GM19324 (cell line): ENCODE measurements around the gene SFRP5.

Source experiments
- ATAC-seq: cut with Tn5 transposase; IDR thresholded peaks from one replicate; pipeline ENCODE4 v1.9.1; 2021; ENCODE audit warnings: mild to moderate bottlenecking, moderate library complexity; ENCODE audit not compliant: unreplicated experiment, low FRiP score

Gene SFRP5

DNA sequence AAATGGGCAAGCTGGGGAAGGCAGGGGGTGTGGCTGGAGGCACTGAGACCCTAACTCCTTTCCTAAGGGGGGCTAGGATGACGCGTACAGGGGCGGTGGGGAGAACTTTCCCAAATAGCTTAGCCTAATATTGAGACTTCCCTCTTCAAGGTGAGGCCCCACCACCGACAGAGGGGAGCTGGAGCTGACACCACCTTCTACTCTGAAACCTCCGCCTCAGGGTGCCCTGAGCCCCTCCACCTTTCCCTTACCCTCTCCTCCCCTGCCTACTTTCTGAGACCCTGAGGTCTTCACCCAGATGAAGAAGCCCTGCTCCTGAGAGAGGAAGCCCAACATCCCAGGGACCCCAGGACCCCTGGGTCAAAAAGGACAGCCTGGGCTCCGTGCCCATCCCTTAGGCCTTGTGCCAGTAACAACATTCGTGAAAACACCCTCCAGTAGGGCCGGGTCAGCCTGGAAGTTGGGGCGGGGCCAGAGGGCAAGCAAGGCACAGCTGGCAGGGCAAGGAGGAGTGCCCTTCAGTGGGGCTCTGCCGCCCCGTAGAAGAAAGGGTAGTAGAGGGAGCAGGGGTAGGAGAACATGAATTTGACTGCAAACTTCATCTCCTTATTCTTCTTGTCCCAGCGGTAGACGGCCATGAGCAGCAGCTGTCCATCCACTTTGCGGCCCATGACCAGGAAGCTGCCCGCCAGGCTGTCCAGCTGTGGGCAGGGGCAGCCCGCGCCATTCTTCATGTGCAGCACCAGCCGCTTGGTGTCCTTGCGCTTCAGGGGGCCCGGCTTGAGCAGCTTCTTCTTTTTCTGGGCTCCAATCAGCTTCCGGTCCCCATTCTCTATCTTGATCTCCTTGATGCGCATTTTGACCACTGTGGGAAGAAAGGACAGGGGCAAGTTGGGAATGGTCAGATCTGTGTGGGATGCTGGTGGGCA lies 4.5 kb downstream of the SFRP5 start:
- ATAC-seq, result no peak

DNA sequence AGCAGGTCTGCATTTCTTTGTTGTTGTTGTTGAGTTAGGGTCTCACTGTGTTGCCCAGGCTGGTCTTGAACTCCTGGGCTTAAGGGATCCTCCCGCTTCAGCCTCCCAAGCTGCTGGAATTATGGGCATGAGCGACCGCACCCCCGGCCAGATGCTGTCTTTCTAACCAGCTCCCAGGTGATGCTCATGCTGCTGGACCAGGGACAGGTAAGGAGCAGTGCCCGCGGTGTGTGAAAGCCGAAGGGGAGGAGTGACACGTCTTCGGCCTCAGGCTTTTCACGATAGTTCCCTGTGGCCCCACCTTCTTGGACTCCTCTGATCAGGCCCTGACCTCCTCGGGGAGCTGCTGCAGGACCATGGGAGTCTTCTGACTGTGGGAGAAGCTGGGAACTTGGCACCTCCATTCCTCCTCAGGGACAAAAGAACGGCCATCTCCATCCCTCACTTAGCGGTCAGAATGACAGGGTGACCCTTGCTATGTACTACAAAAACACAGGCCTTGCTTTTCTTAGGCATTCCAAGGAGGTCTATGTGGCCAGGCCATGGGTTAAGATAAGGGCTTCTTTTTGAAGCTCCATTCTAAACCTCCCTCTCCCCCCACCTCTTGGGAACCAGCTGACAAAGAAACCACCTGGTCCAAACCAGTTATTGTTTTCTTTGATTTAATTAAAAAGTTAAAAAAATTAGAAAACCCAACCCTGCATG lies 5.5 kb downstream of the SFRP5 start:
- no peak for ATAC-seq

DNA sequence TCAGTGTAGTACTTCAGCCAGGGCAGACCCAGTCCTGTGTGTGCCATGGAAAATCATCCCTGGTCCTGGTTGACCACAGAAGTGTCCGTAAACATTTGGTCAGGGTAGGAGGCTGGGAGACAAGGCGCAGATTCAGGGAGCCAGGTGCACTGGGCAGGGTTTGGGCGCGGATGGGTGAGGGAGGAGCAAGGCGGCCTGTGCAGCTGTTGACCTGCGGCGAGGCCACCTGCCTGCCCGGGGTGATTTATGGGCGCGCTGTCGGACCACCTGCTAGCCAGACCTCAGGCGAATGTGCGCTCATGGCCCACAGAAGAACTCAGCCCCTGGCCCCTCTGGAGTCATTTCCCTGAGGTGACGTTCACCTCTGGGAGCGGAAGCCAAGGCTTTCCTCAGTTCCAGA lies 6.6 kb downstream of the SFRP5 start:
- ATAC-seq, result no peak

DNA sequence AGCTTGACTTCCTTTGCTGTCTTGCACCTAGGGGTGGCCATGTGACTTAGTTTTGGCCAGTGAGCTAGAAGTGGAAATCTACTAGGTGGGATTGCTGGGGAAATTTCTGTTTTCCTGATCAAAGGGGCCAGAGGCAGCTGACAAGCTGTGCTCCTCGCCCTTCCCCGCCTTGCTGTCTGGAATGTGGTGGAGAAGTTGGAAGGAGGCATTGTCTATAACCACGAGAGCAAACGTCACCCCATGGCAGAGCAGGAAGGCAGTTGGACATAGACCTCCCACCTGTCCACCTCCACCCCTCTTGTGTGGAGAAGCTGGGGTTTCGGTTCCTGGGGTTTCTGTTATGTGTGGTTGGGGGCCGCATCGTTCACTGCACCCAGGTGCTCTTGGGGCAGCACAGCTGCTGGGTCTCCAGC lies 7.3 kb downstream of the SFRP5 start:
- no peak for ATAC-seq

DNA sequence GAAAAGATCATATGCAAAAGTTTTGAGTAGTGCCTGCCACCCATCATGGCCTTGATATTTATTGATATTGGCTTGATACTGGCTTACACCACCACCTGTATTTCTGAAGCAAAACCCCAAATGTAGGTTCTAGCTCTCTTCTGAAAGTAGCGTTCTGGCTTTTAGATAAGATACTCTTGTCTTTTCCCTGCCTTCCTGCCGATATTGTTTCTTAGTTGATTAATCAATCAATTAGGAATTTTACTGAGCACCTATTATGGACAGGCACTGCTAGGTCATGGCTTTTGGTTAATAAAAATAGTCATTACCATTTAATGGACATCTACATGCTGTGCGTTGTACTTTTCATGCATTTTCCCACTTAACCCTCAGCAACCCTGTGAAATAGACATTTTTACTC lies 7.9 kb downstream of the SFRP5 start:
- ATAC-seq, result no peak

DNA sequence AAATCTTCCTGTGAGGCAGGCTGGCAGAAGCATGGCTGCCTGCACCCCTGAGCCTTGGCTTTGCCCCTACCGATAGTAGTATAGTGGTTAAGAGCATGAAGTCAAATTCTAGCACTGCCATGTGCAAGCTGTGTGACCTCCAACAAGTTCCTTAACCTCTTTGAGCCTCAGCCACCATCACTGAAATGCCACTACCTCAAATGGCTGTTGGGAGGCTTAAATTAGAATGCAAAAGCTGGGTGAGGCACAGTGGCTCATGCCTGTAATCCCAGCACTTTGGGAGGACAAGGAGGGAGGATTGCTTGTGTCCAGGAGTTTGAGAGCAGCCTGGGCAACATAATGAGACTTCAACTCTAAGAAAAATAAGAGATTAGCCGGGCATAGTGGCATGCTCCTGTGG lies 8.4 kb downstream of the SFRP5 start:
- no peak for ATAC-seq

DNA sequence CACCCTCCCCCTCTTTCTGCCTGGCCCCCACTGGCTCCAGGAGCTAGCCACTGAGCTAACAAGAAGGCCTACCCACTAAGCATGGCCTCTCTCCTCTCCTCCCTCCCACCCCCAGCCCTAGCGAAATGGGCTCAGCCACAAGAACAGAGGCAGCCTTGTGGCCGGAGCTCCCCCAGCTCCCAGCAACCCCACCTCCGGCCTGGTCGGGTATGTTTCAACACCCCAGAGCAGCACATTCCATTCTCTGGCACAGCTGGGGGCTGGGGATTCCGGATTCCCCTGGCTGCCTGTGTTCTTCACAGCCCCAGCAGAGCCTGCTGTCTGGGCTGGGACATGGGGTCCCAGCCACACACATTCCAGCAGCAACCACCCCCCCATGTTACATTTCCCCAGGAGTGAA lies 9.0 kb downstream of the SFRP5 start:
- no peak for ATAC-seq

DNA sequence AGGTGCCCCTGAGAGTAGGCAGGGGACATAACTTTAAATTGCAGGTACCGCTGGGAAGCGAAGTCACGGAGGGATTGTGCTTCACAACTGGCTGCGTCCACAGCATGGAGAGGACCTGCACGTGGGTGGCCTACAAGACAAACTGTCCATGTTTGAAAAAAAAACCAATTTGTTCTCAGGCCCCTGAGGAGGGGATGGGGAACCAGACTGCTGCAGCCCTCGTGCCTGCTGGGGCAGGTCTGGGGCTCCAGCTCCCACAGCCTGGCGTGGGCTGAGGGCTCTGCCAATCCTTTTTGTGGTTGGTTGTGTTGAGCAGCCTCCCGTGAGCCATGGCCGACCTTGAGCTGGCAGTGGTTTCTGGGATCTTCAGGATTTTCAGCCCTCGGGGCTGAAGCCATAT lies 9.7 kb downstream of the SFRP5 start:
- ATAC-seq, result no peak

DNA sequence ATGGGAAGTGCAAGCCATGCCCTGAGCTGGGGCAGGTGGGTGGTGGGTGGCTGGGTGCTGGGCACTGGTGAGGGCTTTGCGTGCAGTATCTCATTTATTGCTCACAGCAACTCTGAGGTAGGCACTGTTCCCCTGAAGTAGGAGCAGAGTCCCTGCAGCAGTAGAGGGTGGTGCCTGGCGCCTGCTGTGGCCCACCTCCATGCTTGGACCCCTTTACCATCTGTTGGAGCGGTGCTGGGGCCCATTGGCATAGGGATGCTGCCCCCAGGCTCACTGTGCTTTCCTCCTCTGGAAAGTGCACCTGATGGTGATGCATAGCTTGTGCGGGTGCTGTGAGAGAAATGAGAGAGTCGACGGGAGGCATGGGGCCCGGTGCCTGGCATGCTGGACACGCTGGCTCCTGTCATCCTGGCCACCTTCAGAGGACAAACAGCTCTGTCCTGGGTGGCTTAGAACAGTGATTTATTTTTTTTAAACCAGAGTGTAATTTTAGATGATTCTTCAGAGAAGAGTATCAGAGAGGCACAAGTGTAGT lies 10.4 kb downstream of the SFRP5 start:
- ATAC-seq, result no peak

DNA sequence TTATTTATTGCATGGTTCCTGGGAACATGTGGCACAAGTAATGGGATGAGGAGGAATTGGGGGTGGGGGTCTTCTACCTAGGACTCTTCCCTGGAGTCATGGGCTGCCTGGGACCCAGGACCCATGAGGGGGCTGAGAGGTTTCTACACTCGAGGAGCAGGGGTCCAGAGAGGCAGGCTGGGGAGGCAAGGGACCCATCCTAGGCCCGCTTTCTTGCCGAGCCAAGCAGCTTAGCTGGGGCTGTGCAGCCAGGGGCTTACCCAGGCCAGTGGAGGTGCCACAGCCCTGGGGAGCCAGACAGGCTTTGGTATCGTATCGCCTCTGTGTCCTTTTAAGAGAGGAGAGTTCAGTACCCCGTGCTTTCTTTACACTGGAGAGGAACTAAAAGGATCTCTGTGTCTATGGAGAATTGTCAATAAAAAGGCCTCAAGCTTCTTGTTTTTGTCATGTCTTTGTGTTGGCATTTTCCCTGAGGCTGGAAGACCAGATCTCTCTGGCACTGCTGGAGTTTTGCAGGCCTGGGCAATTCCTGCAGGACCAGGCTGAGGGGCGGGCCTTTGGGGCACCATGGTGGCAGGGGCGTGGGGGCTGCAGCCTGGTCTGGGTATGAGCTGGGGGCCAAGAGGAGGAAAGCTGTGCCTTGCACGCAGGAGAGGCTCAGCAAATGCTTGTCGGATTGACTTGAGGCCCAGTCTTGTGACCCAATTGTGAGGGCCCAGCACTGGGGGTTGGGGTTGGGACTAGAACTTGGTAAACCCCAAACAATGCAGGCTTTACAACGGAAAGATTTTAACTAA lies 11.1 kb downstream of the SFRP5 start:
- ATAC-seq, result no peak

DNA sequence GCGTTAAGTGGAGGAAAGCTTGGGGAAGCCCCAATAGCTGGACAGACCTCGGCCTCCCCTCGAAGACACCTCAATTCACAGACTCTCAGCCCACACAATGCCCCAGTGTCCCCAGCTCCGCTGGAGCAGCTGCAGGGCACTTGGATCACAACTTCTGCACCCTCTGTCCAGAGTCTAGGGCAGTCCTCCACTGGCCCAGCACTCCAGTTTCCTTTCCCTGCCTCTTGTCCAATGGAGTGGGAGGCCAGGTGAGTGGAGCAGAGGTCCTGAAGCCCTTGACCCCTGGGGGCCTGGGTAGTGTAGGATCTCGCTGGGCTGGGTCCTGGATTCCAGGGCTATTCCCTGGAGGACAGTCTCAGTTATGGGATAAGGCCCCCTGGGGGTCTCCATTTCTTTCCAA lies 11.9 kb downstream of the SFRP5 start:
- ATAC-seq, result no peak

DNA sequence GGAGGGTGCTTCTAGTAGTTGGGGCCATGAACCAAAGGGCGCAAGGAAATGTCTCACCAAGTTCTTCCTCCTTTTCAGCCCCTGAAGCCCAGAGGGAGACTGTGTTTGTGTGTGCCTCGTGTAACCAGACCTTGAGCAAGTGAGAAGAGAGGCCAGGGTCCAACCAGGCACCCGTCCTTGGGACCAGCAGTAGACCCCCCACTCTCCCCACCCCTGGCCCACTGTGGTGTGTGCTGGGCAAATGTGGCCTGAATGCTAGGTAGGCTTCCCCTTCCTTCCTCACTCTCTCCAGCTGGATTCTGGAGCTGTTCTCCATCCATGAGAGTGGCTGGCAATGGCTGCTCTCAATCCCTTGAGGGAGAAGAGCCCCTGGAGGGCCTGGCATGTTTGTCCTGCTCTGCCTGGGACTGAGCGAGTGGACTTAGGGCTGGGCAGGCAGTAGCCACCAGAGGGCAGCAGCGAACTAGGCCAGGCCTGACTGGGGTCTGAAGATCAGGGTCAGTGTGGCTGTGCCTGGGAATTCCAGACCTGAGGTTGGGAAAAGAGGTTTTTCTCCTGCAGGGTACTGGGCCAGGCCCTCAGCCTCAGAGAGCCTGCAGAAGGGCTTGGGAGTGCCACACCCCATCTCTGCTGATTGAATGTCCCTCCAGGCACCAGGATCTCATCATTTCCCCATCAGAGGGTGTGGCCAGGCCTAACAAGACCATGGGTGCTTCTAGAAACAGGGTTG lies 12.5 kb downstream of the SFRP5 start:
- ATAC-seq, result no peak

DNA sequence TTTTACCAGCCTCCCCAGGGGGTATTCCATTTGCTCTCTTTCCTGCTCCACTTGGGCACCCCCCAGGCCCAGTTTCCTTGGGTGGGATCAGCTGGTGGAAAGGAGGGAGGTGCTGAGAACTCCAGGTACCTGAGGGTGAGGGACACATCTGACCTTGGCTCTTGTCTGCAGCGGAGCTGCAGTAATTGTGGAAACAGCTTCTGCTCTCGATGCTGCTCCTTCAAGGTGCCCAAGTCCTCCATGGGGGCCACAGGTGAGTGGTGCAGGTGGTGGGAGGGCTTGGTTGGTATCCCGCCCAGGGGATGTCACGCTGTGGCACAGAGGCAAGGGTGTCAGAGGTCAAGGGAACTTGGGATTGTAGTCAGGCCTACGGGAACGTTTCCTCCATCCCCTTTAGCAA lies 14.3 kb downstream of the SFRP5 start:
- no peak for ATAC-seq

DNA sequence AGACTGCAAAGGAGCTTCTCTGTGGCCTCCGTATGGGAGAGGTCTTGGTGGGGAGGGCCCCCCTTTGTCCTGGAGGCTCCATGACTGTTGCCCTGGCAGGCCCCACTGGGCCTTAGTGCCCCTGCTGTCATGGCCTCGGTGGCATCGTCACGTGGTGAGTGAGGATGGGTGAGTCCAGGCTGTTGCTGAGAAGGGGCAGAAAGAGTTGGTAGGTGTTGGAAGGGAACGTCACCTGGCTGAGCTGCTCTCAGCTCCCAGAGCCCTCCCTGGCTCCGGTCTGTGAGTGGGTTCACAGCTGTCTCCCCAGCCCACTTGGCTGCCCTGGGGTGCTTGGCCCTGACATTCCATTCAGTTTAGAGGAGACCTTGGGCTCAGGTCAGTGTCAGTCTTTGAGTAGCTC lies 16.1 kb downstream of the SFRP5 start:
- ATAC-seq, result no peak

DNA sequence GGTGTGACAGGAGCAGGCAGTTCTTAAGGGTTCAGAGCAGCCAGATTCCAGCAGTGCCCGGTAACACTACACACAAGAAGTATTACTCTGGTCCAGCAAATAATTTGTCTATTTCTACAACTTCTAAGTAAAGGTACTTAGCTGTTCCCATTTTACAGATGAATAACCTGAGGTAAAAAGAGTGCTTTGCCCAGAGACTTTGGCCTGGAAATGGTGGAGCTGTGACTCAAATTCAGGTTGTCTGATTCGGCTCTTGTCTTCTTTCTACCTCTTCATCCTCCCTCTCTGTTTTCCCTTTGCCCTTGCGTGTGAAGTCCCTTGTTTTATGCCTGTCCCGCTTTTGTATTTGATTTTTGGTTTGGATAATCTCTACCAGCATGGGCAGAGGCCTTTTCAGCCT lies 17.1 kb downstream of the SFRP5 start:
- ATAC-seq, result no peak

DNA sequence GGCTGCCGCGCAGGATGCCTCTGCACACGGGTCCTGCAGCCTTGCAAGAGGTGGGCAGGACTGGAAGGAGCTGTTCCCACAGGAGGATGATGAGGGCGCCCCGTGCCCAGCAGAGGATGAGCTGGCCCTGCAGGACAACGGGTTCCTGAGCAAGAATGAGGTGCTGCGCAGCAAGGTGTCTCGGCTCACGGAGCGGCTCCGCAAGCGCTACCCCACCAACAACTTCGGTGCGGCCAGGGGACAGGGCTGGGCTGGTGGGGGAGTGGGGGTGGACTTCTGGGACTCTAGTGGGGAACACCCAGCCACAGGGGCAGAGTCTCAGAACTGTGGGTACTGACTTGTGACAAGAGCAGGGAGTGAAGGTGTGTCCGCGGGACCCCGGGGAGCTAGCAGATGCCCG lies 18.8 kb downstream of the SFRP5 start:
- ATAC-seq, result no peak

DNA sequence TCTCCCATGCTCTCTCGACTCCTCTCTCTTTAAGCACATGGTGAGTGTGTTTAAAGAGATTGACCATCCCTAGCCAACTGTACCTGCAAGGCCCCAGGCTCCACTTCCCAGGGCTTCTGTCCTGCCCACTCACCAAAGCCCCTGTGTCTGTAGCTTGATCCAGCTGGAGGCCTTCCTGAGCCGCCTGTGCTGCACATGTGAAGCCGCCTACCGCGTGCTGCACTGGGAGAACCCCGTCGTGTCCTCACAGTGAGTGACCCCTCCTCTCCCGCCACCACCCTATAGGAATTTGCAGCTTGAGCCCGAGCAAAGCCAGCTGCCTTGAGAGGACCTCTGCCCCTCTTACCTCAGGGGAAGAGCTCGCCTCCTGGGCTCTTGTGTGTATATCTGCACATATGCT lies 23.7 kb downstream of the SFRP5 start:
- ATAC-seq, result no peak

DNA sequence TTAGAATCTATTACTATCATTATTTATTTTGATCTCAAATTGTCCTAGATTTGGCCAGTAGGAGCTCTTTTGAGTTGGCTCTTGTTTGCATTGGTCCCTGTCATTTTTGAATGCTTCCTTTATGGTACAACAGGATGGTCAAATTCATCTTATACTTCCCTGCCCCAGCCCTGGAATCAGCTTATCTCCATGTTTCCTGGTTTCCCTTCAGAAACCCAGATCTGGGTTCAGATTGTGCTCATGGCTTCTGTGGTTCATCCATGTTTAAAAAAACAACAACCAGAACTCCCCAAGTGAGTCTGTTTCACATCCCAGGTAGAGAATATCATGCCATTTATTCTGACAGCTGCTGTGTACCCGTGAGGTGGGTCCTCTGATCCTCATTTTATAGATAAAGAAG lies 24.2 kb downstream of the SFRP5 start:
- ATAC-seq, result no peak

DNA sequence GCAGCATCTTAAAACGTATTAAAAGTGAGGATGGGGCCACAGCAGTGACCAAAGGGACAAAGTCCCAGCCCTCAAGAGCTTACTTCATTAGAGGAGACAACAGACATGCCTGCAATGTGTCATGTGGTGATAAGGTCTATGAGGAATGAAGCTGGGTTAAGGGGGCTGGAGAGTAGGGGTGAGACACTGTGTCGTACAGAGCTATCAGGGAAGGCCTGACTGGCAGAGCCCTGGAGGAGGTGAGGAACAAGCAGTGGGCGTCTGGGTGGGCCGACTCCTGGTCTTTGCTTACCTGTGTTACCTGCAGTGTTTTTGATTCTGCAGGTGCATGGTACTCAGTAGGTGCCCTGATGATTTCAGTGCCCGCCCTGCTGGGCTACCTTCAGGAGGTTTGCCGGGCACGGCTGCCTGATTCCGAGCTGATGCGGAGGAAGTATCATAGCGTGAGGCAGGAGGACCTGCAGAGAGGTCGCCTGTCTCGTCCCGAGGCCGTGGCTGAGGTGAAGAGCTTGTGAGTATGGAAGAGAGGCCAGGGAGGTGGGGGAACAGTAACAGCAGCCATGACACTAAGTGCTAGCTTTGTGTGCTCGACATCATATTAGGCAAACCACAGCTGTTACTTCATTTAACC lies 27.3 kb downstream of the SFRP5 start:
- ATAC-seq, result no peak
